GM12878 (cell line): ENCODE results near the gene MND1. TPM values are rescaled to one million over a fixed set of nuclear protein-coding genes. Genes with fewer than 3 reads are reported as not detected.

ENCODE experiments used
- ATF2 ChIP-seq: IDR thresholded peaks from 2 replicates; pipeline ENCODE4 v1.6.1; 2012; ENCODE audit warnings: low read length, inconsistent platforms
- CHD1 ChIP-seq: IDR thresholded peaks from 2 replicates; pipeline ENCODE4 v1.6.1; 2012; ENCODE audit warnings: low read depth, low read length, improper control_type of control experiment
- DPF2 ChIP-seq: fragments of 450-650 bp; IDR thresholded peaks from 2 replicates; pipeline ENCODE4 v1.6.1; 2017; ENCODE audit warnings: mild to moderate bottlenecking
- EED ChIP-seq: sonication (generic); IDR thresholded peaks from 2 replicates; pipeline ENCODE4 v1.6.1; 2016; ENCODE audit warnings: antibody characterized with exemption, low read depth
- ESRRA ChIP-seq: IDR thresholded peaks from 2 replicates; pipeline ENCODE4 v1.6.1; 2012; ENCODE audit warnings: mild to moderate bottlenecking, low read length, improper control_type of control experiment
- FOS ChIP-seq: IDR thresholded peaks from 3 replicates; pipeline ENCODE4 v1.6.1; 2011; ENCODE audit warnings: borderline replicate concordance; ENCODE audit not compliant: insufficient read length; ENCODE audit errors: extremely low read depth
- JUND ChIP-seq: IDR thresholded peaks from 2 replicates; pipeline ENCODE4 v1.6.1; 2012; ENCODE audit warnings: low read depth, mild to moderate bottlenecking, low read length, improper control_type of control experiment, moderate library complexity
- MYB ChIP-seq: fragments of 150-350 bp; IDR thresholded peaks from 2 replicates; pipeline ENCODE4 v1.6.1; 2014; ENCODE audit warnings: mild to moderate bottlenecking, low read depth, low read length, borderline replicate concordance
- NFYA ChIP-seq: IDR thresholded peaks from 2 replicates; pipeline ENCODE4 v1.6.1; 2011; ENCODE audit warnings: low read depth, mild to moderate bottlenecking, low read length, improper control_type of control experiment, borderline replicate concordance
- NR2F1 ChIP-seq: fragments of 450-650 bp; conservative IDR thresholded peaks from 2 replicates; pipeline ENCODE4 v1.6.1; 2017; ENCODE audit warnings: mild to moderate bottlenecking
- POU2F2 ChIP-seq: IDR thresholded peaks from 3 replicates; pipeline ENCODE4 v1.6.1; 2011; ENCODE audit warnings: low read depth, mild to moderate bottlenecking, low read length, borderline replicate concordance
- TARDBP ChIP-seq: IDR thresholded peaks from 2 replicates; pipeline ENCODE4 v1.6.1; 2016; ENCODE audit warnings: borderline replicate concordance
- USF1 ChIP-seq: IDR thresholded peaks from 2 replicates; pipeline ENCODE4 v1.6.1; 2011; ENCODE audit warnings: borderline replicate concordance, low read depth, mild to moderate bottlenecking, moderate library complexity, mixed read lengths, low read length; ENCODE audit not compliant: insufficient read depth; ENCODE audit errors: extremely low read length
- YBX1 ChIP-seq: fragments of 450-650 bp; IDR thresholded peaks from 2 replicates; pipeline ENCODE4 v1.6.1; 2016; ENCODE audit warnings: antibody characterized with exemption
- ZNF24 ChIP-seq: fragments of 450-650 bp; IDR thresholded peaks from 2 replicates; pipeline ENCODE4 v1.6.1; 2017; ENCODE audit warnings: antibody characterized with exemption, mild to moderate bottlenecking
- polyA plus RNA-seq, 11 experiments: library from polyadenylated mRNA; depleted of rRNA in 4 of 11; unstranded in 6 of 11; stranded (reverse) in 5 of 11; fragments of >200 nt; fragmentation: Nextera tagmentation in 4 of 11; fragmentation: Illumina TruSeq in 1 of 11; extraction: Ambion mirVana in 4 of 11; extraction: Trizol in 1 of 11; gene quantifications; 1 replicate in 1 of 11; 2 replicates in 10 of 11; pipeline versions ENCODE4 v1.2.1 to v1.2.3, GENCODE V29; 2011 to 2016; ENCODE audit warnings: inconsistent platforms in 2 of 11, missing spikeins in 2 of 11, low read depth in 1 of 11
- total RNA-seq, 4 experiments: library from RNA; depleted of rRNA in 3 of 4; stranded (reverse); fragments of >200 nt in 3 of 4; fragmentation: Illumina TruSeq in 1 of 4; extraction: Trizol in 1 of 4; gene quantifications; 2 replicates each; pipeline versions ENCODE4 v1.2.1 to v1.2.3, GENCODE V29; 2013 to 2021
- TF ChIP-seq, protein P1 (sequence below): IDR thresholded peaks from 2 replicates; pipeline ENCODE4 v1.6.1; 2011; ENCODE audit warnings: low read depth, mild to moderate bottlenecking, low read length, moderate library complexity, borderline replicate concordance; ENCODE audit errors: extremely low read depth
- TF ChIP-seq, protein P2 (sequence below): fragments of 450-650 bp; conservative IDR thresholded peaks from 2 replicates; pipeline ENCODE4 v1.6.1; 2017; ENCODE audit warnings: mild to moderate bottlenecking, moderate library complexity
- TF ChIP-seq, protein P3 (sequence below): fragments of 450-650 bp; IDR thresholded peaks from 2 replicates; pipeline ENCODE4 v1.6.1; 2017; ENCODE audit warnings: borderline replicate concordance
- TF ChIP-seq, protein P4 (sequence below): fragments of 450-650 bp; IDR thresholded peaks from 2 replicates; pipeline ENCODE4 v1.6.1; 2017; ENCODE audit warnings: mild to moderate bottlenecking, moderate library complexity

The MND1 gene
- total and polyA plus RNA-seq, 10 of the 15 experiments (the other 5 are each of a cell fraction or from before 2014, with no cell fraction given) = 17.7 to 58.1 (median 47.3) TPM

DNA sequence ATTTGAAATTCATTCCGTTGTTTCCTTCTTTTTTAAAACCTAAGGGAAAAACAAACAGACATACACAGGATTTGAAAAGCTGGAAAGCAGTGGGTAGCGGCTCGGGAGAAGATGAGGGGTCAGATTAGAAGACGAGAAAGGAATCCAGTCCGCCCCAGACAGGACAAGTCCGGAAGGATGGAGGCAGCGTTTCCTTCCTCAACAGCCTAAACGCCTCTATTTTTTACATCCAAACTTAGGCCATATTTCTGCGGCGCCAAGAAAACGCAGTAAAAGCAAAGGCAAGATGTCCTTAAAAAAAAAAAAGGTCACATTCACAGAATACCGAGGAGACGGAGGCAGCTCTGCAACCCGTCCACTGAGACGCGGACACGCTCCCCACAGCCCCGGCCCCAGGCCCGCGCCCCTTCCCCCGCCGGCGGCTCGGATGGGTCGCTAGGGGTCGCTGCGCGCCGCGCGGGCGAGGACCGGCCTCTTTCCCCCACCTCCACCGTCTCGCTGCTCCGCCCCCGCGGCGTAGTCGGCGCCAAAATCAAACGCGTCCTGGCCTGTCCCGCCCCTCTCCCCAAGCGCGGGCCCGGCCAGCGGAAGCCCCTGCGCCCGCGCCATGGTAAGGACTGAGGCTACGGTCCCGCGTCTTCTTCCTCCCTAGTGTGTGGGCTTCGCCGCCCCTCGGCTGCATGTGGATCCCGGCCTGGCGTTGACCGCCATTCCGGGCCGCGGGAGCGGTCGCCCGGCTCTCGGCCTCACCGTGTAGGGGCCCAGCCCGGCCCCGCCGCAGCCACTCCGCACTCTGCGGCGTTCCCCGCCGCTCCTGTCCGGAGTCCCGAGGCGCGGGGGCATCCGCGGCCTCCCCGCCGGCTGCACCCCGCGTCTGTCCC is at the start of gene MND1 (continued):
- TF ChIP-seq, protein P1, sequence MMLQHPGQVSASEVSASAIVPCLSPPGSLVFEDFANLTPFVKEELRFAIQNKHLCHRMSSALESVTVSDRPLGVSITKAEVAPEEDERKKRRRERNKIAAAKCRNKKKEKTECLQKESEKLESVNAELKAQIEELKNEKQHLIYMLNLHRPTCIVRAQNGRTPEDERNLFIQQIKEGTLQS = no peak
- no peak for TF ChIP-seq CHD1
- TF ChIP-seq, protein P2, sequence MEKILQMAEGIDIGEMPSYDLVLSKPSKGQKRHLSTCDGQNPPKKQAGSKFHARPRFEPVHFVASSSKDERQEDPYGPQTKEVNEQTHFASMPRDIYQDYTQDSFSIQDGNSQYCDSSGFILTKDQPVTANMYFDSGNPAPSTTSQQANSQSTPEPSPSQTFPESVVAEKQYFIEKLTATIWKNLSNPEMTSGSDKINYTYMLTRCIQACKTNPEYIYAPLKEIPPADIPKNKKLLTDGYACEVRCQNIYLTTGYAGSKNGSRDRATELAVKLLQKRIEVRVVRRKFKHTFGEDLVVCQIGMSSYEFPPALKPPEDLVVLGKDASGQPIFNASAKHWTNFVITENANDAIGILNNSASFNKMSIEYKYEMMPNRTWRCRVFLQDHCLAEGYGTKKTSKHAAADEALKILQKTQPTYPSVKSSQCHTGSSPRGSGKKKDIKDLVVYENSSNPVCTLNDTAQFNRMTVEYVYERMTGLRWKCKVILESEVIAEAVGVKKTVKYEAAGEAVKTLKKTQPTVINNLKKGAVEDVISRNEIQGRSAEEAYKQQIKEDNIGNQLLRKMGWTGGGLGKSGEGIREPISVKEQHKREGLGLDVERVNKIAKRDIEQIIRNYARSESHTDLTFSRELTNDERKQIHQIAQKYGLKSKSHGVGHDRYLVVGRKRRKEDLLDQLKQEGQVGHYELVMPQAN = peak; percentile 100
- 0 out of 3 replicates have a peak, but pooled peaks have one; percentile 13 for TF ChIP-seq POU2F2
- no peak for TF ChIP-seq JUND
- TF ChIP-seq TARDBP = no peak
- TF ChIP-seq DPF2 = peak; percentile 72; the same call in 1 of the 2 replicates
- TF ChIP-seq ATF2 = no peak
- no peak for TF ChIP-seq USF1
- TF ChIP-seq, protein P3, sequence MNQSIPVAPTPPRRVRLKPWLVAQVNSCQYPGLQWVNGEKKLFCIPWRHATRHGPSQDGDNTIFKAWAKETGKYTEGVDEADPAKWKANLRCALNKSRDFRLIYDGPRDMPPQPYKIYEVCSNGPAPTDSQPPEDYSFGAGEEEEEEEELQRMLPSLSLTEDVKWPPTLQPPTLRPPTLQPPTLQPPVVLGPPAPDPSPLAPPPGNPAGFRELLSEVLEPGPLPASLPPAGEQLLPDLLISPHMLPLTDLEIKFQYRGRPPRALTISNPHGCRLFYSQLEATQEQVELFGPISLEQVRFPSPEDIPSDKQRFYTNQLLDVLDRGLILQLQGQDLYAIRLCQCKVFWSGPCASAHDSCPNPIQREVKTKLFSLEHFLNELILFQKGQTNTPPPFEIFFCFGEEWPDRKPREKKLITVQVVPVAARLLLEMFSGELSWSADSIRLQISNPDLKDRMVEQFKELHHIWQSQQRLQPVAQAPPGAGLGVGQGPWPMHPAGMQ = no peak
- no peak for TF ChIP-seq ESRRA
- TF ChIP-seq NR2F1 = no peak
- no peak for TF ChIP-seq YBX1
- TF ChIP-seq FOS = no peak
- TF ChIP-seq ZNF24 = no peak
- TF ChIP-seq NFYA = no peak
- TF ChIP-seq, protein P4, sequence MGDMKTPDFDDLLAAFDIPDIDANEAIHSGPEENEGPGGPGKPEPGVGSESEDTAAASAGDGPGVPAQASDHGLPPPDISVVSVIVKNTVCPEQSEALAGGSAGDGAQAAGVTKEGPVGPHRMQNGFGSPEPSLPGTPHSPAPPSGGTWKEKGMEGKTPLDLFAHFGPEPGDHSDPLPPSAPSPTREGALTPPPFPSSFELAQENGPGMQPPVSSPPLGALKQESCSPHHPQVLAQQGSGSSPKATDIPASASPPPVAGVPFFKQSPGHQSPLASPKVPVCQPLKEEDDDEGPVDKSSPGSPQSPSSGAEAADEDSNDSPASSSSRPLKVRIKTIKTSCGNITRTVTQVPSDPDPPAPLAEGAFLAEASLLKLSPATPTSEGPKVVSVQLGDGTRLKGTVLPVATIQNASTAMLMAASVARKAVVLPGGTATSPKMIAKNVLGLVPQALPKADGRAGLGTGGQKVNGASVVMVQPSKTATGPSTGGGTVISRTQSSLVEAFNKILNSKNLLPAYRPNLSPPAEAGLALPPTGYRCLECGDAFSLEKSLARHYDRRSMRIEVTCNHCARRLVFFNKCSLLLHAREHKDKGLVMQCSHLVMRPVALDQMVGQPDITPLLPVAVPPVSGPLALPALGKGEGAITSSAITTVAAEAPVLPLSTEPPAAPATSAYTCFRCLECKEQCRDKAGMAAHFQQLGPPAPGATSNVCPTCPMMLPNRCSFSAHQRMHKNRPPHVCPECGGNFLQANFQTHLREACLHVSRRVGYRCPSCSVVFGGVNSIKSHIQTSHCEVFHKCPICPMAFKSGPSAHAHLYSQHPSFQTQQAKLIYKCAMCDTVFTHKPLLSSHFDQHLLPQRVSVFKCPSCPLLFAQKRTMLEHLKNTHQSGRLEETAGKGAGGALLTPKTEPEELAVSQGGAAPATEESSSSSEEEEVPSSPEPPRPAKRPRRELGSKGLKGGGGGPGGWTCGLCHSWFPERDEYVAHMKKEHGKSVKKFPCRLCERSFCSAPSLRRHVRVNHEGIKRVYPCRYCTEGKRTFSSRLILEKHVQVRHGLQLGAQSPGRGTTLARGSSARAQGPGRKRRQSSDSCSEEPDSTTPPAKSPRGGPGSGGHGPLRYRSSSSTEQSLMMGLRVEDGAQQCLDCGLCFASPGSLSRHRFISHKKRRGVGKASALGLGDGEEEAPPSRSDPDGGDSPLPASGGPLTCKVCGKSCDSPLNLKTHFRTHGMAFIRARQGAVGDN = no peak
- no peak for TF ChIP-seq MYB
- TF ChIP-seq EED = no peak; the same call in 1 of the 2 replicates
